Measurements from ENCODE around the gene MARCHF4.

The MARCHF4 gene

DNA sequence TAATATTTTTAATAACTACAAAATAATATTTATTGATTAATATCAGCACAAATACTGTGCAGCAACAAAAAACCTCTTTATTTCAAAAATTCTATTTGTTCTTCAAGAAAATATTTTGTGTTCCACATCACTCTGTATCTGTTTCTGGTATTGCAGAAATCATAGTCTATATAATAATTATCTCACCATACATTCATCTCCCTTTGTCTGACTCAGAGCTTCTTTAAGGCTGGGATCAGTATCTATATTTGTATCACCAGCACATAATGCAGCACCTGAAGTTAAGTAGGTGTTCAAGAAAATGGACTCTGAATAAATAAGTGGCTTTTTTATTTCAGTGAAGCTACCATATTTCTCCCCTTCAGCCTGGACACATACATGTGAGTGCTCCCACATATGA is 1.6 kb upstream of the MARCHF4 start:
- peaks cover 11% of the 10 kb centered on the region for H3K4me1 Mint-ChIP-seq
- H3K27ac Mint-ChIP-seq, result no peak overlapping the region
- H3K27me3 Mint-ChIP-seq, result peaks cover 33% of the 10 kb centered on the region
- H3K4me3 Mint-ChIP-seq, result no peak overlapping the region
- no peak for DNase-seq (ENCODE audit: low spot score in 2 of 2)
- no peak for ATAC-seq (ENCODE audit: low read depth)
- peaks cover 1% of the 10 kb centered on the region for H3K9me3 Mint-ChIP-seq
- H3K36me3 Mint-ChIP-seq, result peaks cover 2% of the 10 kb centered on the region

DNA sequence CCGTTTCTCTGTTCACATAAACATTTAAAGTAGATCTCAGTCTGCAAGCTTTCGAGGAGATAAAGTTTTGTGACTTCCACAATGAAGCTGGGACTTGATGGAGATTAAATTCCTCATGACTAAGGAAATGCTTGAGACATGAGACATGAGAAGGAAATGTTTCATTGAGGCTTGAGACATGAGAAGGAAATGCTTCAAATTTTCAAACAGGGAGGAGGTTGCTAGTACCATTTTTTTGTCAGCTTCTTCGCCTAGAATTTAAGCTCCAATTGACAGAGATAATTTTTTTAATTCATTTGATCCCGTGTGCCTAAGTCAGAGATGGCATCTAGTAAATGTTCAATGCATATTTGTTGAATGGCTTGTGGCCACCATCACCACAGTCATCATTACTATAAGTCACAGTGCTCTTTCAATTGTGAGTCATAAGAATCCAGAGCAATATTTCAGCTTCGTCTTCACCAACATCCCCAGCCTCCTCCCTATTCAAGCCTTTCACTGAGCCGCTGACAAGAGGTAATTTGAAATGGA is 543 bp upstream of the MARCHF4 start:
- H3K4me1 Mint-ChIP-seq, result peaks cover 11% of the 10 kb centered on the region
- H3K4me3 Mint-ChIP-seq, result no peak overlapping the region
- no peak for ATAC-seq (ENCODE audit: low read depth)
- DNase-seq (ENCODE audit: low spot score in 2 of 2), result no peak
- H3K27me3 Mint-ChIP-seq, result peaks cover 35% of the 10 kb centered on the region
- peaks cover 1% of the 10 kb centered on the region for H3K9me3 Mint-ChIP-seq
- H3K27ac Mint-ChIP-seq, result no peak overlapping the region
- peaks cover 2% of the 10 kb centered on the region for H3K36me3 Mint-ChIP-seq

GRCh38 chr2:216370961-216371712 is 1.1 kb downstream of the MARCHF4 start:
- Mint-ChIP-seq H3K27ac (no peak overlapping the region), H3K36me3 (peaks cover 2% of the 10 kb centered on the region), H3K9me3 (peaks cover 1% of the 10 kb centered on the region), H3K27me3 (peaks cover 39% of the 10 kb centered on the region), H3K4me3 (peak overlapping the region; percentile 50), H3K4me1 (peaks cover 11% of the 10 kb centered on the region)
- DNase-seq (ENCODE audit: low spot score in 2 of 2) (no peak), ATAC-seq (ENCODE audit: low read depth) (no peak)

GRCh38 chr2:216369821-216370220 is 2.5 kb downstream of the MARCHF4 start:
- peaks cover 1% of the 10 kb centered on the region for H3K9me3 Mint-ChIP-seq
- peaks cover 35% of the 10 kb centered on the region for H3K27me3 Mint-ChIP-seq
- H3K36me3 Mint-ChIP-seq, result peaks cover 2% of the 10 kb centered on the region
- ATAC-seq (ENCODE audit: low read depth), result no peak
- H3K4me1 Mint-ChIP-seq, result peaks cover 11% of the 10 kb centered on the region
- H3K4me3 Mint-ChIP-seq, result no peak overlapping the region
- no peak for DNase-seq (ENCODE audit: low spot score in 2 of 2)
- H3K27ac Mint-ChIP-seq, result no peak overlapping the region

GRCh38 chr2:216366777-216367471 is 5.4 kb downstream of the MARCHF4 start:
- DNase-seq (ENCODE audit: low spot score in 2 of 2), result no peak
- no peaks in the 10 kb centered on the region for H3K36me3 Mint-ChIP-seq
- H3K4me1 Mint-ChIP-seq, result peaks cover 6% of the 10 kb centered on the region
- peaks cover 32% of the 10 kb centered on the region for H3K27me3 Mint-ChIP-seq
- H3K4me3 Mint-ChIP-seq, result no peak overlapping the region
- H3K9me3 Mint-ChIP-seq, result no peaks in the 10 kb centered on the region
- H3K27ac Mint-ChIP-seq, result no peak overlapping the region
- ATAC-seq (ENCODE audit: low read depth), result no peak

GRCh38 chr2:216365518-216365917 is 6.8 kb downstream of the MARCHF4 start:
- no peaks in the 10 kb centered on the region for H3K4me1 Mint-ChIP-seq
- H3K27me3 Mint-ChIP-seq, result peaks cover 33% of the 10 kb centered on the region
- no peaks in the 10 kb centered on the region for H3K9me3 Mint-ChIP-seq
- no peak overlapping the region for H3K27ac Mint-ChIP-seq
- DNase-seq (ENCODE audit: low spot score in 2 of 2) (no peak), ATAC-seq (ENCODE audit: low read depth) (no peak)
- H3K4me3 Mint-ChIP-seq, result no peak overlapping the region
- H3K36me3 Mint-ChIP-seq, result no peaks in the 10 kb centered on the region

DNA sequence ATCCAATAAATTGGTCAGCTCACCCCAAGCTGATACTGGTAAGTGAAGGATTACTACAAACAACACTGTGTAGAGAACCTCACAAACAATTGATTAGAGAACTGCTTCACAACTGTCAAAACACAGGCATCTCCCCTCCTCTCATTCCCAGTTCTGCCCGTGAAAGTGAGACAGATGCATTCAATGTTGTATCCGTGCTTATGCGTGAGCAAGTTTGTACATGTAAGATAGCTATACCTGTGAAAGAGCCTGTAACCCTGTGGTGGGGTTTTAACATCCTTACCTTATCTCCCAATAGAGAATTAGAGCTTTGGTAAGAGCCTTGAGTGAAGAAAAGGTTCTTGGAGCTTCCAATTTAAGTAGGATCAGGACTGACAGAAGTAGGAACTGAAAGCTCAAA is 9.1 kb downstream of the MARCHF4 start:
- Mint-ChIP-seq H3K27me3 (peaks cover 32% of the 10 kb centered on the region), H3K9me3 (peaks cover 1% of the 10 kb centered on the region), H3K27ac (no peak overlapping the region), H3K4me1 (no peaks in the 10 kb centered on the region), H3K4me3 (no peak overlapping the region), H3K36me3 (no peaks in the 10 kb centered on the region)
- ATAC-seq (ENCODE audit: low read depth) (no peak), DNase-seq (ENCODE audit: low spot score in 2 of 2) (no peak)

GRCh38 chr2:216362730-216363129 is 9.6 kb downstream of the MARCHF4 start:
- no peaks in the 10 kb centered on the region for H3K36me3 Mint-ChIP-seq
- H3K27me3 Mint-ChIP-seq, result peaks cover 33% of the 10 kb centered on the region
- H3K27ac Mint-ChIP-seq, result no peak overlapping the region
- DNase-seq (ENCODE audit: low spot score in 2 of 2), result no peak
- H3K4me1 Mint-ChIP-seq, result no peaks in the 10 kb centered on the region
- peaks cover 1% of the 10 kb centered on the region for H3K9me3 Mint-ChIP-seq
- H3K4me3 Mint-ChIP-seq, result no peak overlapping the region
- no peak for ATAC-seq (ENCODE audit: low read depth)

DNA sequence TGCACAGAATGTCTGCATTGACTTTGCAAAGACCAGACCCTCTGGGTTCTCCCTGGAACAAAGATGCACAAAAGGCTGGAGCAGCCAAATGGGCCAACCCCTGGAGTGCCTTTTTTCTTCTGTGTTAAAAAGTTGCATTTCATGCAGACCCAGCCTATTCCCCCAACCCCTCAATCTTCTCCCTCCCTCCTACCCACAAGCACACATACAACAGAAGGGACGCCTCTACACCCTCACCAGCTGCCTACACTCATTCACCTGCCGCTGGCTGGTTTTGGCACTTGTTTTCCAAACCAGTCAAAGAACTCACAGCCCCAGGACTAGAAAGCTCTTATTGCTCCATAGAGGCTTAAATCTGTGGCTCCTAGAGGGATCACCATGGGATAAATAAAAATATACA is 16.6 kb downstream of the MARCHF4 start:
- peaks cover 1% of the 10 kb centered on the region for H3K9me3 Mint-ChIP-seq
- H3K36me3 Mint-ChIP-seq, result no peaks in the 10 kb centered on the region
- no peak for ATAC-seq (ENCODE audit: low read depth)
- no peak overlapping the region for H3K4me3 Mint-ChIP-seq
- H3K27me3 Mint-ChIP-seq, result peaks cover 20% of the 10 kb centered on the region
- H3K27ac Mint-ChIP-seq, result no peak overlapping the region
- no peaks in the 10 kb centered on the region for H3K4me1 Mint-ChIP-seq
- DNase-seq (ENCODE audit: low spot score in 2 of 2), result no peak

GRCh38 chr2:216354306-216354705 is 18.0 kb downstream of the MARCHF4 start:
- peaks cover 1% of the 10 kb centered on the region for H3K9me3 Mint-ChIP-seq
- H3K27me3 Mint-ChIP-seq, result peaks cover 24% of the 10 kb centered on the region
- no peak for ATAC-seq (ENCODE audit: low read depth)
- peaks cover 4% of the 10 kb centered on the region for H3K4me1 Mint-ChIP-seq
- H3K27ac Mint-ChIP-seq, result no peak overlapping the region
- no peak overlapping the region for H3K4me3 Mint-ChIP-seq
- no peaks in the 10 kb centered on the region for H3K36me3 Mint-ChIP-seq
- no peak for DNase-seq (ENCODE audit: low spot score in 2 of 2)

DNA sequence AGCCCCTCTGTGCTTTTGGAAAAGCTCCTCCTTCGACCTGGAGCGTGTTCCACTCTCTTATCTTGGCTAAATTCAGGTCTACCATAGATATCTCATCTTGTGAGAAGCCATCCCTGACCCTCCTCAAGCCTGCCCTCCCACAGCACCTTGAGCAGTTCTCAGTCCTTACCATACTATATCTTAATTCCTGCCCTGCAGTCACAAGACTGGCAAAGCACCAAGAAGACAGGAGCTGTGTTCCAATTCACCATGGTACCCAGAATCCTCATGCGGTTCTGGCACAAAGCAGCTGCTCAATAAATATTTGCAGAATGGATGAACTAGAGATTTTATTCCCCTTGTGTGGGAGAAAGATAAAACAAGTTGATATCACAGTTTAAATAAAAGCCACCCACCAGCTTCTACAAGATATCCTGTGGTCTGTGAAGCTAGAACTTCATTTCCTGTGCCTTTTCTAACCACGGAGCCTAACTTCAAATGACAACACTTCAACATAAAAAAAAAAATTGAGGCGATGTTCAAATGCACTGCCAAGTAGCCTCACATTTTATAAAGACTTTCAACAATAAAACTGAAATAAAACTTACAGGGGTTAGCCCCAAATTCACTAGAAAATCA is 19.5 kb downstream of the MARCHF4 start:
- ATAC-seq (ENCODE audit: low read depth) (no peak), DNase-seq (ENCODE audit: low spot score in 2 of 2) (no peak)
- no peaks in the 10 kb centered on the region for H3K9me3 Mint-ChIP-seq
- H3K27me3 Mint-ChIP-seq, result peaks cover 19% of the 10 kb centered on the region
- H3K36me3 Mint-ChIP-seq, result no peaks in the 10 kb centered on the region
- H3K4me1 Mint-ChIP-seq, result peaks cover 4% of the 10 kb centered on the region
- no peak overlapping the region for H3K27ac Mint-ChIP-seq
- no peak overlapping the region for H3K4me3 Mint-ChIP-seq

DNA sequence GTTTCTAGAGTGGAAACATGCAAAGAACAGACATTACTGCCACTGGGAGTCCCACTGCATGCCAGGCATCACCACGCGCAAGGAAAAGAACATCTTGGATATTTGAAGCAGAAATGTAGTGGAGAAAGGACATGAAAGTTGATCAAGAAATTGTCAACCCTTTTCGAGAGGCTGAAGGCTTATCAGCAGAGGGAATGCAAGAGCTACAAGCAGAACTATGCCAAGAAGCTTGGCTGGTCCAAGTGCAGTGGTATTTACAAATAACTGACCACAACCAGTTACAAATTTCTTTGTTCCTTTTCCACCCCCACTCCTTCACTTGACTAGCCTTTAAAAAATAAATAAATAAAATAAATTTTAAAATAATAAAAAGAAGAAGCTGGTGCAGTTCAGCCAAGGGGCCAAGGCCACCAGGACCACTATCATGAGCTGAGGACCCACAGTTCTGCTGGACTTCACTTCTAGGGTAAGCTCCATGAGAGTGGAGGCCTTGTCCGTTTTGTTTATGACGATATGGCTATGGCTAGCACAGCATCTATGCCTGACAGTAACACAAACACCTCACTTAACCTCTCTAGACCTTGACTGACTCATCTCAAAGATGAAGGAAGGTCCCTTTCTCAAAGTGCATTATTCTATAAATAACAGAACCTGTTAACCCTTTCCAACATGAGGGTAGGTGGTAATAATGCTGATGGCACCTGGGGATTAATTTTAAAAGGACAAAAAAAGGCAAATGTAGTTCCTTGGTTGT is 20.9 kb downstream of the MARCHF4 start:
- H3K9me3 Mint-ChIP-seq, result no peaks in the 10 kb centered on the region
- peaks cover 4% of the 10 kb centered on the region for H3K4me1 Mint-ChIP-seq
- no peak overlapping the region for H3K27ac Mint-ChIP-seq
- peaks cover 23% of the 10 kb centered on the region for H3K27me3 Mint-ChIP-seq
- no peaks in the 10 kb centered on the region for H3K36me3 Mint-ChIP-seq
- DNase-seq (ENCODE audit: low spot score in 2 of 2) (no peak), ATAC-seq (ENCODE audit: low read depth) (no peak)
- no peak overlapping the region for H3K4me3 Mint-ChIP-seq

DNA sequence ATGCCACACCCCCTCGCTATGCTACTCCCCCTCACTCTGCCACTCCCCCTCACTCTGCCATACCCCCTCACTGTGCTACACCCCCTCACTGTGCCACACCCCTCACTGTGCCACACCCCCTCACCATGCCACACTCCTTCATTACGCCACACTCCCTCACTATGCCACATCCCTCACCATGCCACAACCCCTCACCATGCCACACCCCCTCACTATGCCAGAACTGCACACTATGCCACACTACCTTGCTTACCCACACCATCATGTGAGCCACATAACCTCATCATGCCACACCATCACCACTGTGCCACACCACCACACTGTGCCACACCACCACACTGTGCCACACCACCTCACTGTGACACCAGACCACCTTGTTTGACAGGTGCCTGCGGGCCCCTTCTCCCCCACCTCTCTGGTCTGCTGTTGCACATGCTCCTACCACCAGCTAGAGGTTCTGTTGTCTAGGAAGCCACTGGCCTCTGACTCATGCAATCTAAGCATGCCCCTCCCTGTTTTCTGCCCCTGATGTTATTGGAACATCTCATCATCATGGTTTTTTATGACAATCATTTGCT is 22.0 kb downstream of the MARCHF4 start:
- Mint-ChIP-seq H3K36me3 (no peaks in the 10 kb centered on the region), H3K9me3 (no peaks in the 10 kb centered on the region), H3K4me3 (no peak overlapping the region), H3K4me1 (peaks cover 4% of the 10 kb centered on the region), H3K27ac (no peak overlapping the region), H3K27me3 (peaks cover 24% of the 10 kb centered on the region)
- DNase-seq (ENCODE audit: low spot score in 2 of 2) (no peak), ATAC-seq (ENCODE audit: low read depth) (no peak)

Measured in memory B cell (primary cell).